DMS153 treated with DMSO at 0.1 percent for 48 hours (cell line): ENCODE measurements around the gene MZT1.
A peak's percentile ranks its signal among the peaks of the same experiment; 100 is the strongest.
"Not testable (repeated sequence)": the region's sequence is repeated elsewhere in the genome, so short reads cannot be mapped to it uniquely, and the experiment has no call there.

Experiments used
- DNase-seq: peaks from one replicate; lab custom pipeline; 2025; ENCODE audit not compliant: unreplicated experiment; lab: John Stamatoyannopoulos, UW

Gene MZT1, protein sequence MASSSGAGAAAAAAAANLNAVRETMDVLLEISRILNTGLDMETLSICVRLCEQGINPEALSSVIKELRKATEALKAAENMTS

DNA sequence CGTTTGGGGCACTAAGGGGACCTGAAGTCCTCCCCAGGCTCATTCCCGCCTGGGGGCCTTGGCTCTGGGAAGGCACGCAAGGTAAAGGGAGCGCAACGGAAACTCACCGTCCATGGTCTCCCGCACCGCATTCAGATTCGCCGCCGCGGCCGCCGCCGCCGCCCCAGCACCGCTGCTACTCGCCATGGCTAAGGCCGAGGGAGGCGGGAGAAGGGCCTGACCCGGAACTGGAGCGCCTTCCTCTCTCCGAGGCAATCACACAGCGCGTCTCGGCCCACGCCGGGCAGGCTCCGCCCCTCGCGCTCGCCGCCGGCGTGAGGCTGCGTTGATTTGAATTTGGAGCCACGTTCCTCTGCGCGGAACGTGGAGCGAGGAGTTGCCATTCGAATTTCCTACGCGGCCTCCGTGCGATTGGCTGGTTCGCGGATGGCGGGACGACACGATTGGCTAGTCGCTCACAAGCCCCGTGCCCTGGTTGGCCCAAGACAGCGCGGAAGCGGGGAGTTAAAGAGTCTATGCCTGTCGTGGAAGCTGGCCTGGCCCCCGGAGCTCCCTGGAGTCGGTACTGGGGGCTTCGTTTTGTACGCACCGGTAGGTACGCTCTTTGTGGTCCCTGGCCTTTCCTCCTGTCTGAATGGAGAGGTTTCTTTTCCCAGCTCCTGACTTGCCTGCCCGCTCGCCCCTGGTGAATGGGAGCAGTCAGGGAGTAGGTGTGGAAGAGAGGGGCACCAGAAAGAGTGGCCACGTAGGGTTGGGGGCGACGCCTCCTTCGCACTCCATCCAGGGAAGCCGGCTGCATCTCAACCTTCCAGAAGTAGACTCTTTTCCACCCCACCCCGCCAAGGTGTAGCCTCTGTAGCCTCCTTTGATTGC is at the start of gene MZT1, which contains the start of gene BORA:
TSS of gene MZT1 (minus strand) at position 213 of the 873 bp plus-strand sequence. CDS start at position 186, 27 bp downstream.
TSS of gene BORA (plus strand) at position 507 of the 873 bp plus-strand sequence. CDS start 1,018 bp downstream, outside the sequence.
- DNase-seq = peak; percentile 87

DNA sequence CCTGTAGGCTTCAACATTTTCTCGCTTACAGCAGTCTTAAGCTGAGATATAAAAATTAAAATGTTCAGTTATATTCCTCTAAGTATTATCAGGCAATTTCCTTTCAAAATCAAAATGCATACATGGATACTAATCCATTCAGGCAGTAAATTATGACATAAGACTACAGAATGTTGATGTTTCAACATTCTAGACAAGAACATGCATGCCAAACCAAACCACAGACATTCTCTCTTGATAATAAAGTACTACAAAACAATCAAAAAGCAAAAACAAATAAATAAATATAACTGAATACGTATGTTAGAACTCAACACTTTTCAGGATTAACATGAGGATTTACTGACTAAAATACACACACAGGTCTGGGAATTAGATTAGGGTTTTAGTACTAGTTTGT is 46.6 kb upstream of the MZT1 start:
- no peak for DNase-seq

DNA sequence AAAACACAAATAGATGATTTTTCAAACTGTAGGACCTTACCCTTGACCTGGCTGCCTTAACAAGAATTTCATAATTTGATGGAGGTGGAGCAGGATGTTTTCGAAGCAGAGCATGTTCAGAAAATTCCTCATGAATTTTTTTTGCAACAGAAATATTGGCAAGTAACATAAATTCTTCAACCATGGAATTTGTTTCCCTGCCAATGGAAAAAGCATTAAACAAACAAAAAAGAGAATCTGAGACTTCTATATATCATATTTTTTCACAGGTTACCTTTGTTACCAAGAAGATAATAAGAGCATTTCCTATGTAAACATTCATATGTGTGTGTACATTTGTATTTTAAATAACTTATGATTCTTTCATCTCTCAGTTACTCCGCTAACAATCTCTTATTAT is 36.0 kb upstream of the MZT1 start:
- no peak for DNase-seq

DNA sequence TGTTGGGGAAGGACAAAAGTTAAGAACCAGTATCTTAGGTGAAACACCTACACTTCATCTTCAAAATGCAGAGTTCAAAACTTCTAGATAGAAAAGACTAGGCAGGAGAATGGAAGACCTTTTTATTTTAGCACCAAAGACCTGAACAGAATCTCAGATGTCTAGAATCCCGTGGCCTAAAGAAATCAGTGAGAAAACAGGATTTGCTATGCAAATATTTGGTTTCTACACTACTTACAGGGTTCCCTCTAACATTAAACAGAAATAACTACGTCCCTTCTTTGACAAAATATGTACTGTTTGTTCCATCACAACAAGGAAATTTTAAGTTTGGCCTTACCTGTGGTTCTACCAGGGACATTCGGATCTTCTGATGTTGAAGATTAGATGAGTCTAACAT is 32.8 kb upstream of the MZT1 start:
- DNase-seq = no peak

GRCh38 chr13:72757792-72758535 is 30.5 kb upstream of the MZT1 start:
- no peak for DNase-seq

- DNase-seq = no peak
Observed at GRCh38 chr13:72754111-72754510, 26.7 kb upstream of the MZT1 start.

- no peak for DNase-seq
Observed at GRCh38 chr13:72751220-72751619, 23.8 kb upstream of the MZT1 start.

DNA sequence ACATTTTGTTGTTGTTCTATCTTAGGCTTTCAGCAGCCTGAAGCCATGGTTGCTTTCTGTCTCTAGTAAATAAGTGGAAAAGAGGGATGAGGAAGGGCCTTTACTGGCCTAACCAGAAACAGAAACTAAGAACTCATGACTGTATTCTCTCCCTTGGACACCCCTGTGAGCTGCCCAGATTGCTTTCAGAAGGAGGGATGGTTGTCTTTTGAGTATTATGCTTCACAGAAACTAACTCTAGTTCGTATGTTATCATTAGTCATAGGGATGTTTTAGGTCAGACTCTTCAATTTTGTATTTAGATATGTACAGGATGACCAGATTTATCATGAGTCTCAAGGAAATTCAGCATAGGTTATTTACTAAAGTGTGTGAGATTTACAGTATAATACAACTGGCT is 17.8 kb upstream of the MZT1 start:
- DNase-seq = no peak

GRCh38 chr13:72740015-72740414 is 12.6 kb upstream of the MZT1 start:
- DNase-seq = no peak

GRCh38 chr13:72737033-72737432 is 9.6 kb upstream of the MZT1 start:
- DNase-seq = no peak

DNA sequence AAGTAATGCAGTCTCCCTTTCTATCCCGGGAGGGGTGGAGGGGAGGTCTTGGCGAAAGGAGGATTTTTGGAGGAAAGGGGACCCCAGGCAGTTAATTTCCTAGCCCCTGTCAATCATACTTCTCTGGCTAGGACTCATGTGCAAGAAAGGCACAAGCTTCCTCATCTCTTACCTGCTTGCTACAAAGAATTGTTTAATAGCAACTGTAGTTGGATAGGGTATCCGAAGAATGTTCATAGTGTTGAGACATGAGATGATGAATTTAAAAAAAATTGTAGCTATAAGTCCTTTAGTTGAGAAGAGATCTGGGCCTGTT is 819 bp upstream of the MZT1 start:
- no peak for DNase-seq

DNA sequence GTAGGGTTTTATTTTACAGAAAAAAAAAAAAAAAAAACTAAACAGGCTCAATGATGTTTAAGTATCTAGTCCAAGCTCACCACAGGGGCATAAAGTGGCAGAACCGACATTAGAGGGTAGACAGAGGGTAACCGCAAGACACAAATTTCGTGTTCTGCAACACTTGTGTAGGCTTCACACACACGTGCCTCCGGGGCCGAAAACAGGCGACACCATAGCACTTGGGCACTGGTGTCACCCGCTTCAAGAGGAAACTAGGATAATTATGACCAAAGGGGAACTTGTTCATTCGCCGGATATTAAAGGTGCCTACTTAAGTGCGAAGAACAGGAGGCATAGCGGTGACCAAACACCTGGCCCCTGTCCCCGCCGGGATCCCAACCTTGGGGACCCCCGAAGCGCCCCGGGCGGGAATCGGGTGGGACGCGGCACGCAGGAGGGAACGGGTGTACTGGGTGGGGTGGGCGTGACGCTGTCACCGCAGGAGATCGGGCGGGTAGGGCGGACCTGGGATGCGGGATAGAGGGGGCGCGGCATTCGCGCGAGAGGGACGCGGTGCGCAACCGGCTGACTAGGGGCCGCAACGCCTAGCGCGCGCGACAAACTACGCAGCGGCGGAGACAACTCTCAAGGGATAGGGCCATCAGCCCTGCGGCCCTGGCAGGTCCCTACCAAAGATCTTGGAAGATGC is 558 bp downstream of the MZT1 start:
- peak; percentile 40 for DNase-seq

DNA sequence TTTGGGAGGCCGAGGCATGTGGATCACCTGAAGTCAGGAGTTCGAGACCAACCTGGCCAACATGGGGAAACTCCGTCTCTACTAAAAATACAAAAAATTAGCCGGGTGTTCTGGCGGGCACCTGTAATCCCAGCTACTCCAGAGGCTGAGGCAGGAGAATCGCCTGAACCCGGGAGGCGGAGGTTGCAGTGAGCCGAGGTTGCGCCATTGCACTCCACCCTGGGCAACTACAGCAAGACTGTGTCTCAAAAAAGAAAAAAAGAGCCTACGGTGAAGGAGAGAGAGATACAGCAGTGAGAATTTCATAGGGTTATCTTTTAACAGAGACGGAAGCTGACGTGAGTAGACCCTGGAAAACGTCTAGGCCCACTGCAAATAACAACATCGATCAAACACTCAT is 1.2 kb downstream of the MZT1 start:
- not testable (repeated sequence) for DNase-seq

DNA sequence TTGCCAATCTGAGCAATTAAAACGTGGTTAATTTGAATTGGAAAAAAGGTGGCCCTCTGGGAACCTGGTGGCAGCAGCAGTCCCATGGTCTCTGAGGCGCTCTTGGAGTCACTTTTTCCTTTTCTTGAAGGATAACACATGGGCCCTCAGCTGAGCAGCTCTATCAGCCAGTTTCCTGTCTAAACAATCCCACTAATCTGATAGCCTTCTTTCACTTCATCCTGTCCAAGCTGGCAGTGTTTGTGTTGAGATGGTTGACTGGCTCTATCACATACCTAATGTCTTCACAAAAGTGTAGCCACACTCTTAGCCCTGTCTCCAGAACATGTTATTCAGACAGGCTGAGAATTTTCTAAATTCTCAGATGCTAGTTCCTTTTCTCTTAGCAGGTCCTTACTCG is 10.7 kb downstream of the MZT1 start:
- DNase-seq = no peak

- no peak for DNase-seq
Observed at GRCh38 chr13:72700509-72700908, 26.9 kb downstream of the MZT1 start.

DNA sequence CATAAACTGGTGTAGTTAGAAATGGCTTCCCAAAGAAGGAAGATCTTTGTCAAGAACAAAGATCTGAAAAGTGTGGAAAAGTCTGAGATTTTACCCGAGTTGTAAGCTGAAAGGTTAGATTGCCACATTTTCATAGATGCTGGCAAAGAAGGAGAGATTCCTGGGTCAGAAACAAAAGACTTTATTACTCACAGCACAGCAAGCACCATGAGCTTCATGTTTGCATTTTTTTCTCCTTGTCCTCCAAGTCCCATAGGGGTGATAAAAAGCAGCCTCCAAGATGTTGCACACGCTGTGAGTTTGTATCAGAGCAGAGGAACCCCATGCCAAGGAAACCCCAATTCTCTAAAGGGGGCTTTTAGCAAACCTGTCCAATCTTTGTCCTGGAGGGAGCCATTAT is 29.3 kb downstream of the MZT1 start:
- no peak for DNase-seq

DNA sequence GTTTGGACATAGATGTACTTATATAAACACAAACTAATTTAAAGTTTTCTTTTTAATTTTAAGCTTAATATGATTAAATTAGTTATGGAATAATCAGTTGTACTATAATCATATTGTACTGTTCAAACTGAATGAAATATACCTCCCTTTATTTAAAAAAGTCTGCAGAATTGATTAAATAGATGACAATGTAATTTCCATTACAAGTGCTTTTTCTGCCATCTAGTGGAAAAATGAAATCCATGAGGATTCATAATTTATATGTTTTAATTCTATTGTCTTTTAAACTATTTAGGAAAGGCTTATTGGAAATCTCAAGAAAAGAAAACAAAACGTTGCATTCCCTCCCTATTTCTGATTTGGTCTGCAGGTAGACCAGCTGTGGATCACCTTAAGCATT is 30.9 kb downstream of the MZT1 start:
- DNase-seq = peak; percentile 2

GRCh38 chr13:72694314-72694713 is 33.1 kb downstream of the MZT1 start:
- DNase-seq = no peak

DNA sequence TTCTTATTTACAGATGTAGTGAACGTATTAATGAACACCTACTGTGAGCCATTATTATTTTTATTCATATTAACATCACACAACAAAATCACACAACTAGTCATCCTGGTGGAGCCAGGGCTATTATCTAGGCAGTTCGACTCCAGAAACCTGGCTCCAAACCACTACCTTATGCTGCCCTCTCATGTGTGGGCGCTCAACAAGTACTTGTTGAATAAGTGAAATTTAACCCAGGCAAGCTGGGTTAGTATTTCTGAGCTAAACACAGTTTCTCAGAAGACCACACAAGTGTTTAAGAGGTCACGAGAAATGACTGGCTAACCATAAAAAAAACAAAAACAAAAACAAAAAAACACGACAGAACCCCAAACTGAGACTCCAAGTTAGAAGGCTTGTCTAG is 33.6 kb downstream of the MZT1 start:
- no peak for DNase-seq

GRCh38 chr13:72692884-72693514 is 34.4 kb downstream of the MZT1 start:
- DNase-seq = no peak

GRCh38 chr13:72689181-72689696 is 38.2 kb downstream of the MZT1 start:
- DNase-seq = no peak
